ENCODE data around the gene LIPC. TPM values are rescaled to one million over a fixed set of nuclear protein-coding genes. Genes with fewer than 3 reads are reported as not detected.
A peak's percentile ranks its signal among the peaks of the same experiment; 100 is the strongest.

The LIPC gene
- total RNA-seq, 2 donors from 2014 or later = 2.9 to 13.8 TPM

DNA sequence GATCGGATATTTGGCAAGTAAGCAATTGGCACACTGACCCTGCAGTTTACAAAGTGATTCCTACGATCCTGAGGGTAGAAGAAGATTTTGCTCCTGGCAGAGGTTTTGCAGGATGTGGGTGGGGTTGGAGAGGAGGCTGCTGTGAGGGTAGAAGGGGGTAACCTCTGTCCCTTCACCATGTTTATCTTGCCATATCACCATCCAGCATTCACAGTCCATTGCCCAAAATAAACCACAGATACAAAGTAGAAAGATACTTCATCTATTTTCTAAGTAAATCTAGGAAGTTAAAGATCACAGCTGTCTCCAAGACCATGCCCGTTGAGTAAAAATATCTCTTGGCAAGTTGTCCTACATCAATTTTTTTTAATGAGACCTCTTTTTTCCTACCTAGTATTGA, 51.6 kb downstream of the LIPC start:
- Histone ChIP-seq H3K36me3 (no peaks in the 10 kb centered on the region), H3K9ac (ENCODE audit: low read depth in 2 of 2, low read length in 2 of 2) (no peak overlapping the region), H3K27me3 (no peaks in the 10 kb centered on the region), H3K9me3 (no peaks in the 10 kb centered on the region), H3K27ac (no peak overlapping the region), H3K4me3 (no peak overlapping the region), H3K4me1 (peaks cover 3% of the 10 kb centered on the region)
- intact Hi-C loops (cut with DNase I) = no loop called here
- TF ChIP-seq CTCF (IDR thresholded peaks at IDR 0.05) = no peak
- DNase-seq = no peak

DNA sequence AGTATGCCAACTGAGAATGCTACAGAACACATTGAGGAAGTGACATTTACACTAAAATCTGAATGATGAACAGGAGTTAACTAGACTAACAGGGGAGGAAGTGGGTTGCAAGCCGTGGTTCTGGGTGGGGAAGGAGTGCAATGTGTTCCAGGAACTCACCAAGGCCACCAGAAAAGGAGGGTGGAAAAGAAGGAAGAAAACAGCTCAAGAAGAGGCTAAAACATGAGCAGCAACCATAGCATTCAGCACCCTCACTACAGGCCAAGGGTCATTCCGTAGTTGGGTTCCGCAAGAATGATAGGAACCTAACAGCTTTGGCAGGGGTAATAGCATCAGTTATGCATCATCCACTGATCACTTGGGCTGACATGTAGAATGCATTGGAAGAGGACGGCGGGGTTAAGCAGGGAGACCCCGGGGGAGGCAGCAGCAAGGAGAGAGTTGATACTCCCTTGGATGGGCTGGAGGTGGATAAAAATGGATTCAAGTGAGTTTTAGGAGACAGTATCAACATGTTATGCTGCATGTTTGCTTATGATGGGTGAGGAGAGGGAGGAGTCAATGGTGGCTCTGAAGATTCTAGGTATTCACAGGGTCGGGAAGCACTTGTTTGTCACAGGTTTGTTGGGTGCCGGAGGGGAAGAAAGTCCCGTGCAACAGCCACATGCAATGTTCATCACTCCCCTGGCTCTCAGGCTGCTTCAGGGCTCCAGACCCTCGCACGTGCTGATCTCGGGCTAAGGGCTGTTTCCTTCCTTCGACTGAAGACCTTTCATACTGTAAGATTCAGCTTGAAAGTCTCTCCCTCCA, 53.2 kb downstream of the LIPC start:
- TF ChIP-seq CTCF (IDR thresholded peaks at IDR 0.05) = no peak
- intact Hi-C loops (cut with DNase I) = no loop called here
- Histone ChIP-seq H3K4me1 (peaks cover 3% of the 10 kb centered on the region), H3K27me3 (no peaks in the 10 kb centered on the region), H3K9ac (ENCODE audit: low read depth in 2 of 2, low read length in 2 of 2) (no peak overlapping the region), H3K9me3 (no peaks in the 10 kb centered on the region), H3K4me3 (no peak overlapping the region), H3K36me3 (no peaks in the 10 kb centered on the region), H3K27ac (peak overlapping the region; percentile 34)
- DNase-seq = no peak

DNA sequence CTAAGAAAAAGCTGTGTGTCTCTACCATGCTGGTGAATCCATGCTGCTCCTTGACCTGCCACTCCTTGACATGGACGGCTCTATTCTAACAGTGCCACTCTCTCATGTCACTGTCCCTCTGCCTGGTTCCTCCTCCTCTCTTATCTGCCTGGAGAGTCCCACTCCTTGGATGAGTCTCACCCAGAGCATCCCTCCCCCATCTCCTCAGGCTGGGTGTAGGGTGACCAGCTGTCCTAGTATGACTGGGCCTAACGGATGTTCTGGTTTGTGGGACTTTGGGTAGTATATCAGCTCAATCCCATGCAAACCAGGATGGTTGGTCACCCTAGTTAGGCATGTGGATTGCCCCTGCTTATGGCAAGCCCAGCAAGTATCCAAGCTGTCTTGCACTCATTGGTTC, 54.3 kb downstream of the LIPC start:
- H3K9me3 ChIP-seq = no peaks in the 10 kb centered on the region
- DNase-seq = no peak
- H3K9ac ChIP-seq (ENCODE audit: low read depth in 2 of 2, low read length in 2 of 2) = no peak overlapping the region
- intact Hi-C loops (cut with DNase I) = no loop called here
- no peaks in the 10 kb centered on the region for H3K27me3 ChIP-seq
- no peak overlapping the region for H3K4me3 ChIP-seq
- no peak overlapping the region for H3K27ac ChIP-seq
- peaks cover 3% of the 10 kb centered on the region for H3K4me1 ChIP-seq
- no peaks in the 10 kb centered on the region for H3K36me3 ChIP-seq
- TF ChIP-seq CTCF (IDR thresholded peaks at IDR 0.05) = no peak

DNA sequence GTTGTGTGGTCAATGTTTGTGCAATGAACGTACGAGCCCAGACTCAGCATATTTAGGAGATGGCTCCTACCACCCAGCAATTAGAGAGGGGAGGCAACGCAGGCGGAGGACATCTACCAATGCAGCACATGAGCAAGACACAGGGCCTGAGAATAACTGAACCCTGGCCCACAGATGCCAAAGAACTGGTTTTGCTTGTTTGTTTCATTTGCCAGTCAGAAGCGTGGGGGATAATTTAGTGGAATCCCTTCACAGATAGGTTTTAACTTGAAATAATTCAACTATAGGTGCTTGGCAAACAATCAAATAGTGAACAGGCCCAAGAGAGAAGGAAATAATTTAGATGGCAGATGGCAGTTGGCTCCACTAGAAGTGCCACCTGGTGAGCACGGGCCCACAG, 54.8 kb downstream of the LIPC start:
- DNase-seq = no peak
- no peak overlapping the region for H3K27ac ChIP-seq
- H3K9me3 ChIP-seq = no peaks in the 10 kb centered on the region
- intact Hi-C loops (cut with DNase I) = no loop called here
- H3K9ac ChIP-seq (ENCODE audit: low read depth in 2 of 2, low read length in 2 of 2) = no peak overlapping the region
- H3K4me3 ChIP-seq = no peak overlapping the region
- no peaks in the 10 kb centered on the region for H3K36me3 ChIP-seq
- no peak for TF ChIP-seq CTCF (IDR thresholded peaks at IDR 0.05)
- peaks cover 3% of the 10 kb centered on the region for H3K4me1 ChIP-seq
- H3K27me3 ChIP-seq = no peaks in the 10 kb centered on the region

GRCh38 chr15:58487041-58487723, 55.4 kb downstream of the LIPC start:
- Histone ChIP-seq H3K9me3 (no peaks in the 10 kb centered on the region), H3K4me3 (no peak overlapping the region), H3K27me3 (no peaks in the 10 kb centered on the region), H3K9ac (ENCODE audit: low read depth in 2 of 2, low read length in 2 of 2) (no peak overlapping the region), H3K36me3 (no peaks in the 10 kb centered on the region), H3K27ac (no peak overlapping the region), H3K4me1 (peaks cover 3% of the 10 kb centered on the region)
- no peak for TF ChIP-seq CTCF (IDR thresholded peaks at IDR 0.05)
- intact Hi-C loops (cut with DNase I) = no loop called here
- no peak for DNase-seq
